Putamen (tissue), 1 donor: Measurements from ENCODE around the gene TIMM44.
"Not testable (repeated sequence)": the region's sequence is repeated elsewhere in the genome, so short reads cannot be mapped to it uniquely, and the experiment has no call there.

Source experiments
- DNase-seq: peaks from one replicate; pipeline ENCODE4 v3.0.0-alpha.2; 2016; ENCODE audit warnings: low spot score

TIMM44 gene

GRCh38 chr19:7925171-7925851, 18.2 kb downstream of the TIMM44 start:
- no peak for DNase-seq

GRCh38 chr19:7924651-7925170, 18.8 kb downstream of the TIMM44 start:
- DNase-seq = no peak

- no peak for DNase-seq
Observed at GRCh38 chr19:7924241-7924640, 19.2 kb downstream of the TIMM44 start.

GRCh38 chr19:7923295-7924191, 19.9 kb downstream of the TIMM44 start:
- peak; percentile 74 for DNase-seq

GRCh38 chr19:7922836-7923195, 20.6 kb downstream of the TIMM44 start:
- DNase-seq = no peak

GRCh38 chr19:7921967-7922835, 21.3 kb downstream of the TIMM44 start:
- DNase-seq = no peak

- DNase-seq = no peak
Observed at GRCh38 chr19:7921302-7921966, 22.0 kb downstream of the TIMM44 start.

- DNase-seq = peak; percentile 97
Observed at GRCh38 chr19:7920519-7921301, 22.8 kb downstream of the TIMM44 start.

- peak; percentile 90 for DNase-seq
Observed at GRCh38 chr19:7919610-7920518, 23.6 kb downstream of the TIMM44 start, which contains the start of gene SNAPC2. TSS of gene SNAPC2 (plus strand) at chr19:7920338. CDS start at chr19:7920367, 29 bp downstream.

GRCh38 chr19:7918615-7919421, 24.6 kb downstream of the TIMM44 start:
- no peak for DNase-seq

GRCh38 chr19:7918062-7918614, 25.3 kb downstream of the TIMM44 start:
- DNase-seq = not testable (repeated sequence)

- DNase-seq = no peak
Observed at GRCh38 chr19:7917267-7918061, 26.0 kb downstream of the TIMM44 start.

- DNase-seq = no peak
Observed at GRCh38 chr19:7916955-7917266, 26.6 kb downstream of the TIMM44 start.

- no peak for DNase-seq
Observed at GRCh38 chr19:7916103-7916954, 27.1 kb downstream of the TIMM44 start.

GRCh38 chr19:7915250-7916102, 28.0 kb downstream of the TIMM44 start:
- no peak for DNase-seq

- DNase-seq = no peak
Observed at GRCh38 chr19:7914598-7915045, 28.8 kb downstream of the TIMM44 start, which contains the start of gene TGFBR3L. TSS of gene TGFBR3L (plus strand) at chr19:7914830.
